Neural crest cell (in vitro differentiated cells): ENCODE data around the gene GALNT9. TPM values are rescaled to one million over a fixed set of nuclear protein-coding genes. Genes with fewer than 3 reads are reported as not detected.

Experiments used
- DNase-seq: peaks from one replicate; pipeline ENCODE4 v3.0.0; 2021; ENCODE audit warnings: low read depth, mixed read lengths, low spot score
- H3K27ac Mint-ChIP-seq: one replicate; pipeline ENCODE4 v1.8.0; 2021; ENCODE audit warnings: mild to moderate bottlenecking, mixed read lengths; ENCODE audit not compliant: unreplicated experiment
- H3K27me3 Mint-ChIP-seq: 2 replicates; pipeline ENCODE4 v1.8.0; 2021; ENCODE audit warnings: low read depth, mild to moderate bottlenecking, mixed read lengths
- H3K36me3 Mint-ChIP-seq: 2 replicates; pipeline ENCODE4 v1.8.0; 2021; ENCODE audit warnings: low read depth, mild to moderate bottlenecking, mixed read lengths
- H3K4me1 Mint-ChIP-seq: 2 replicates; pipeline ENCODE4 v1.8.0; 2021; ENCODE audit warnings: mixed read lengths
- H3K4me3 Mint-ChIP-seq: one replicate; pipeline ENCODE4 v1.8.0; 2021; ENCODE audit warnings: mild to moderate bottlenecking, mixed read lengths
- H3K9me3 Mint-ChIP-seq: 2 replicates; pipeline ENCODE4 v1.8.0; 2021; ENCODE audit warnings: mixed read lengths
- CTCF ChIP-seq: fragments of 200-600 bp; sonication (generic); conservative IDR thresholded peaks from 2 replicates; pipeline ENCODE4 v1.5.0; 2021; ENCODE audit warnings: antibody characterized with exemption, mild to moderate bottlenecking
- total RNA-seq: library from RNA; stranded (reverse); gene quantifications from 2 replicates; pipeline ENCODE4 v1.2.1, GENCODE V29; 2021

Gene GALNT9
- total RNA-seq, 1 donor from 2014 or later, result 1.3 TPM

- no peak for TF ChIP-seq CTCF
- DNase-seq, result no peak
- H3K9me3 Mint-ChIP-seq, result no peaks in the 10 kb centered on the region
- peaks cover 20% of the 10 kb centered on the region for H3K27me3 Mint-ChIP-seq
- H3K36me3 Mint-ChIP-seq, result no peaks in the 10 kb centered on the region
- H3K4me1 Mint-ChIP-seq, result no peaks in the 10 kb centered on the region
- H3K27ac Mint-ChIP-seq, result no peak overlapping the region
- H3K4me3 Mint-ChIP-seq, result no peak overlapping the region
Measured at GRCh38 chr12:132236129-132236929, 93.1 kb downstream of the GALNT9 start.

GRCh38 chr12:132235116-132235820, 94.1 kb downstream of the GALNT9 start:
- H3K27me3 Mint-ChIP-seq, result peaks cover 22% of the 10 kb centered on the region
- TF ChIP-seq CTCF, result no peak
- H3K9me3 Mint-ChIP-seq, result no peaks in the 10 kb centered on the region
- peak overlapping the region; percentile 73 for H3K27ac Mint-ChIP-seq
- H3K4me1 Mint-ChIP-seq, result no peaks in the 10 kb centered on the region
- H3K4me3 Mint-ChIP-seq, result no peak overlapping the region
- H3K36me3 Mint-ChIP-seq, result no peaks in the 10 kb centered on the region
- no peak for DNase-seq

GRCh38 chr12:132230381-132230780, 99.0 kb downstream of the GALNT9 start:
- Mint-ChIP-seq H3K36me3 (no peaks in the 10 kb centered on the region), H3K9me3 (no peaks in the 10 kb centered on the region)
- no peak for TF ChIP-seq CTCF

GRCh38 chr12:132229926-132230325, 99.5 kb downstream of the GALNT9 start:
- Mint-ChIP-seq H3K4me1 (no peaks in the 10 kb centered on the region), H3K36me3 (no peaks in the 10 kb centered on the region), H3K9me3 (no peaks in the 10 kb centered on the region), H3K27ac (no peak overlapping the region), H3K27me3 (peaks cover 7% of the 10 kb centered on the region), H3K4me3 (no peak overlapping the region)
- TF ChIP-seq CTCF, result no peak
- DNase-seq, result no peak

More at GRCh38 chr12:132230381-132230780, 99.0 kb downstream of the GALNT9 start:
- Mint-ChIP-seq H3K27me3 (peaks cover 11% of the 10 kb centered on the region), H3K4me1 (no peaks in the 10 kb centered on the region), H3K4me3 (no peak overlapping the region), H3K27ac (no peak overlapping the region)
- no peak for DNase-seq

GRCh38 chr12:132229193-132229760, 100.1 kb downstream of the GALNT9 start:
- no peak overlapping the region for H3K27ac Mint-ChIP-seq
- no peak for TF ChIP-seq CTCF
- H3K27me3 Mint-ChIP-seq, result peaks cover 6% of the 10 kb centered on the region
- DNase-seq, result no peak
- H3K36me3 Mint-ChIP-seq, result no peaks in the 10 kb centered on the region
- H3K4me1 Mint-ChIP-seq, result no peaks in the 10 kb centered on the region
- H3K9me3 Mint-ChIP-seq, result no peaks in the 10 kb centered on the region
- H3K4me3 Mint-ChIP-seq, result no peak overlapping the region
